Measurements from ENCODE around the gene SLC6A8.

The SLC6A8 gene

DNA sequence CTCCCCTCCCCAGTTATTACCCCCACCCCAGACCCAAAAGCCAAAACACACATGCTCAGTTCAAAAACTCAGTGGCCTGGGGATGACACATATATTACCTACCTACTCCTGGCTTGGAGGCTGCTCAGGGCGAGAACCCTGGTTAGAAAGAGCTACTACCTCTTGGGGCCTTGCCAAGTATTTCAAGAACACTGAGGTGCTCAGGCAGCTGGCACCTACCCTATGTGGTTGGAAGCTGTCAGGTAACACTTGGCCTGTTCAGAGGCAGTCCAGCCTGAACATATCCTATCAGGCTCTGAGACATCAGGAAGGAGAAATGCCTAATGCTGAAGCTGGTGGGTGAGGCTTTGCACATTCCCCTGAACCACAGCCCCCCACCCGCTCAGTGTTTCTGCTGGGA lies 31.5 kb downstream of the SLC6A8 start:
- Histone ChIP-seq H3K9me3 (ENCODE audit: insufficient read depth, low read length, severe bottlenecking) (no peaks in the 10 kb centered on the region), H3K4me3 (ENCODE audit: low read depth in 1 of 2, low read length in 2 of 2) (no peak overlapping the region), H4K20me1 (ENCODE audit: insufficient read depth, low read length) (peaks cover 31% of the 10 kb centered on the region), H3K9ac (ENCODE audit: low read depth, low read length) (no peak overlapping the region), H3K36me3 (ENCODE audit: insufficient read depth, low read length) (peaks cover 75% of the 10 kb centered on the region), H3K27ac (ENCODE audit: low read length) (no peak overlapping the region), H2AFZ (ENCODE audit: low read depth, low read length) (no peak overlapping the region), H3K79me2 (ENCODE audit: insufficient read depth, low read length) (peaks cover 50% of the 10 kb centered on the region), H3K27me3 (ENCODE audit: insufficient read depth, low read length, poor library complexity) (no peaks in the 10 kb centered on the region), H3K4me1 (ENCODE audit: insufficient read depth, low read length) (peaks cover 14% of the 10 kb centered on the region), H3K4me2 (ENCODE audit: insufficient read depth, low read length) (no peak overlapping the region)
- no peak for TF ChIP-seq EZH2 (IDR thresholded peaks at IDR 0.05; ENCODE audit: borderline replicate concordance, low read depth, low read length, severe bottlenecking)
- TF ChIP-seq, protein P1, sequence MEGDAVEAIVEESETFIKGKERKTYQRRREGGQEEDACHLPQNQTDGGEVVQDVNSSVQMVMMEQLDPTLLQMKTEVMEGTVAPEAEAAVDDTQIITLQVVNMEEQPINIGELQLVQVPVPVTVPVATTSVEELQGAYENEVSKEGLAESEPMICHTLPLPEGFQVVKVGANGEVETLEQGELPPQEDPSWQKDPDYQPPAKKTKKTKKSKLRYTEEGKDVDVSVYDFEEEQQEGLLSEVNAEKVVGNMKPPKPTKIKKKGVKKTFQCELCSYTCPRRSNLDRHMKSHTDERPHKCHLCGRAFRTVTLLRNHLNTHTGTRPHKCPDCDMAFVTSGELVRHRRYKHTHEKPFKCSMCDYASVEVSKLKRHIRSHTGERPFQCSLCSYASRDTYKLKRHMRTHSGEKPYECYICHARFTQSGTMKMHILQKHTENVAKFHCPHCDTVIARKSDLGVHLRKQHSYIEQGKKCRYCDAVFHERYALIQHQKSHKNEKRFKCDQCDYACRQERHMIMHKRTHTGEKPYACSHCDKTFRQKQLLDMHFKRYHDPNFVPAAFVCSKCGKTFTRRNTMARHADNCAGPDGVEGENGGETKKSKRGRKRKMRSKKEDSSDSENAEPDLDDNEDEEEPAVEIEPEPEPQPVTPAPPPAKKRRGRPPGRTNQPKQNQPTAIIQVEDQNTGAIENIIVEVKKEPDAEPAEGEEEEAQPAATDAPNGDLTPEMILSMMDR (IDR thresholded peaks at IDR 0.05; ENCODE audit: borderline replicate concordance, extremely low read depth, low read length, poor library complexity, severe bottlenecking) = no peak
- DNase-seq (no peak), ATAC-seq (ENCODE audit: insufficient read depth, low read depth) (no peak)

DNA sequence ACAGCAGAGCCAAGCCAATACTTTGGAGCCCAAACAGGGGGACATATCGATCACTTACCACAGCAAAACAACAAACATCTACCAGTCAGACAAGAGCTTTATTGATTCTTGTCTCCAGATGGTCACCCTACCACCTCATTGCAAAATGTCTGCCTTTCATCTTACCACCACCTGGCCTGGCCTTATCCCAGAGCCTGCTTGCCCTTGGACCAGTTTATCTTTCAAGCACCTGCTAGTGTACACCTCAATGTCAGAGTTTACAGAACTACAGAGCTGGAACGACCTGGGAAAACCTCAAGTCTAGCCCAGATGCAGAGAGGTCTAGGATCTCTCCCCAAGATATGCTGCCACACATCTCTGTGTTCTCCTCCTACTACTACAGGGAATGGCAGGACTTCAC lies 32.0 kb downstream of the SLC6A8 start:
- Histone ChIP-seq H3K4me2 (ENCODE audit: insufficient read depth, low read length) (no peak overlapping the region), H3K9ac (ENCODE audit: low read depth, low read length) (no peak overlapping the region), H3K4me1 (ENCODE audit: insufficient read depth, low read length) (peaks cover 14% of the 10 kb centered on the region), H2AFZ (ENCODE audit: low read depth, low read length) (no peak overlapping the region), H4K20me1 (ENCODE audit: insufficient read depth, low read length) (peaks cover 31% of the 10 kb centered on the region), H3K4me3 (ENCODE audit: low read depth in 1 of 2, low read length in 2 of 2) (no peak overlapping the region), H3K27me3 (ENCODE audit: insufficient read depth, low read length, poor library complexity) (no peaks in the 10 kb centered on the region), H3K27ac (ENCODE audit: low read length) (no peak overlapping the region), H3K9me3 (ENCODE audit: insufficient read depth, low read length, severe bottlenecking) (no peaks in the 10 kb centered on the region), H3K36me3 (ENCODE audit: insufficient read depth, low read length) (peaks cover 70% of the 10 kb centered on the region), H3K79me2 (ENCODE audit: insufficient read depth, low read length) (peaks cover 50% of the 10 kb centered on the region)
- DNase-seq = no peak
- TF ChIP-seq, protein P1 (IDR thresholded peaks at IDR 0.05; ENCODE audit: borderline replicate concordance, extremely low read depth, low read length, poor library complexity, severe bottlenecking) = no peak
- TF ChIP-seq EZH2 (IDR thresholded peaks at IDR 0.05; ENCODE audit: borderline replicate concordance, low read depth, low read length, severe bottlenecking) = no peak
- ATAC-seq (ENCODE audit: insufficient read depth, low read depth) = no peak

DNA sequence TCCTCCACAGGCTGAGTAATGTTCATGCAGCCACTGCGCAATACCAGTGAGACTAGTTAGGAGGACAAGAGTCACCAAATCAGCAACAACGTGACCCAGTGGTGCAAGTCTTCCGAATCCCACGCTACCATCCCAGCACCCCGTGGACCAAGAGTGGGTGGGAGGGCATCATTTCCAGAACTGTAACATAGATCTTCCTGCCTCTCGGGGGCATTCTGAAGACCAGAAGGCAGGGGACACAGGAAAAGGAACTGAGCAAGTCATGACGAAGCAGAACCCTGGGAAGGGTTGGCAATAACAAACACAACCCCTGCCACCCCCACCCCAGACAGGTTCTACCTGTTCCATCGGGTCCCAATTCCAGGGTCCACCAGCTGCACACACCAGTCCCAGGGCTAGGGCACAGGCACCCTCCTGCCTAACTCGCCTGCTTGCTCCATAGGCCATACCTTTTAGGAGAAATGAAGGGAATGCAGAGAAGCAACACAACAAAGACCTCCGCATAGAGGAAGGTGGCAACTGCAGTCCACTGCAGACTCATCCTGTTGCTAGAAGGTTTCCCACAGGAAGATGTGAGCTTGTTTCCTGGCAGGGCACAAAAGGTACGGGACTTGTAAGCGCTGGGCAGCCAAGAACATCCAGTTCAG lies 35.1 kb downstream of the SLC6A8 start:
- TF ChIP-seq, protein P1 (IDR thresholded peaks at IDR 0.05; ENCODE audit: borderline replicate concordance, extremely low read depth, low read length, poor library complexity, severe bottlenecking) = no peak
- no peak for TF ChIP-seq EZH2 (IDR thresholded peaks at IDR 0.05; ENCODE audit: borderline replicate concordance, low read depth, low read length, severe bottlenecking)
- Histone ChIP-seq H3K4me1 (ENCODE audit: insufficient read depth, low read length) (peaks cover 24% of the 10 kb centered on the region), H3K27me3 (ENCODE audit: insufficient read depth, low read length, poor library complexity) (no peaks in the 10 kb centered on the region), H3K27ac (ENCODE audit: low read length) (peak overlapping the region; percentile 78), H3K9ac (ENCODE audit: low read depth, low read length) (peak overlapping the region; percentile 78), H3K9me3 (ENCODE audit: insufficient read depth, low read length, severe bottlenecking) (no peaks in the 10 kb centered on the region), H3K79me2 (ENCODE audit: insufficient read depth, low read length) (peaks cover 47% of the 10 kb centered on the region), H3K4me3 (ENCODE audit: low read depth in 1 of 2, low read length in 2 of 2) (peak overlapping the region; percentile 62 to 85; a peak in 3 of 4 replicates), H2AFZ (ENCODE audit: low read depth, low read length) (no peak overlapping the region), H3K36me3 (ENCODE audit: insufficient read depth, low read length) (peaks cover 46% of the 10 kb centered on the region), H3K4me2 (ENCODE audit: insufficient read depth, low read length) (peak overlapping the region; percentile 97), H4K20me1 (ENCODE audit: insufficient read depth, low read length) (peaks cover 31% of the 10 kb centered on the region)
- ATAC-seq (ENCODE audit: insufficient read depth, low read depth) = no peak
- DNase-seq = no peak

Data from DND-41 (cell line).